ENCODE results near the gene P2RY8. TPM values are rescaled to one million over a fixed set of nuclear protein-coding genes. Genes with fewer than 3 reads are reported as not detected.

P2RY8 gene
- total RNA-seq, 1 experiment from 2014 or later: not detected

- DNase-seq (ENCODE audit: low spot score): no peak
- no peaks in the 10 kb centered on the region for H3K27me3 ChIP-seq (replicated peaks; ENCODE audit: insufficient read depth, low read depth, low read length, poor library complexity)
- TF ChIP-seq CTCF (conservative IDR thresholded peaks at IDR 0.05; ENCODE audit: low read depth, low read length) (no peak), EZH2 (IDR thresholded peaks at IDR 0.05; ENCODE audit: borderline replicate concordance, low read depth, low read length, poor library complexity, severe bottlenecking) (no peak)
Observed at GRCh38 chrX:1434871-1435240, 102.1 kb downstream of the P2RY8 start.

GRCh38 chrX:1433646-1434357 lies 103.2 kb downstream of the P2RY8 start:
- TF ChIP-seq EZH2 (IDR thresholded peaks at IDR 0.05; ENCODE audit: borderline replicate concordance, low read depth, low read length, poor library complexity, severe bottlenecking) (no peak), CTCF (conservative IDR thresholded peaks at IDR 0.05; ENCODE audit: low read depth, low read length) (no peak)
- no TSS peak for BruUV-seq (replicated peaks)
- CTCF ChIA-PET: no interaction called here
- intact Hi-C loops (cut with micrococcal nuclease; ENCODE audit: unreplicated experiment): no loop called here
- POLR2A ChIA-PET (ENCODE audit: low non-redundant PET): no interaction called here
- Histone ChIP-seq H3K36me3 (ENCODE audit: insufficient read depth, low read length, poor library complexity, severe bottlenecking) (peaks cover 5% of the 10 kb centered on the region), H3K4me3 (ENCODE audit: low read depth, low read length, poor library complexity, severe bottlenecking) (no peak overlapping the region), H3K27ac (ENCODE audit: low read depth, low read length, poor library complexity, severe bottlenecking) (no peak overlapping the region), H3K9me3 (ENCODE audit: low read depth, low read length, poor library complexity, severe bottlenecking) (no peaks in the 10 kb centered on the region), H3K27me3 (replicated peaks; ENCODE audit: insufficient read depth, low read depth, low read length, poor library complexity) (no peaks in the 10 kb centered on the region), H3K4me1 (ENCODE audit: insufficient read depth, low read length, poor library complexity, severe bottlenecking) (no peaks in the 10 kb centered on the region)
- no peak for DNase-seq (ENCODE audit: low spot score)

More at GRCh38 chrX:1434871-1435240, 102.1 kb downstream of the P2RY8 start:
- H3K27ac ChIP-seq (ENCODE audit: low read depth, low read length, poor library complexity, severe bottlenecking): no peak overlapping the region
- POLR2A ChIA-PET (ENCODE audit: low non-redundant PET): no interaction called here
- CTCF ChIA-PET: no interaction called here
- no peak overlapping the region for H3K4me3 ChIP-seq (ENCODE audit: low read depth, low read length, poor library complexity, severe bottlenecking)
- intact Hi-C loops (cut with micrococcal nuclease; ENCODE audit: unreplicated experiment): no loop called here
- H3K36me3 ChIP-seq (ENCODE audit: insufficient read depth, low read length, poor library complexity, severe bottlenecking): peaks cover 5% of the 10 kb centered on the region
- BruUV-seq (replicated peaks): no TSS peak
- no peaks in the 10 kb centered on the region for H3K9me3 ChIP-seq (ENCODE audit: low read depth, low read length, poor library complexity, severe bottlenecking)
- H3K4me1 ChIP-seq (ENCODE audit: insufficient read depth, low read length, poor library complexity, severe bottlenecking): no peaks in the 10 kb centered on the region

DNA sequence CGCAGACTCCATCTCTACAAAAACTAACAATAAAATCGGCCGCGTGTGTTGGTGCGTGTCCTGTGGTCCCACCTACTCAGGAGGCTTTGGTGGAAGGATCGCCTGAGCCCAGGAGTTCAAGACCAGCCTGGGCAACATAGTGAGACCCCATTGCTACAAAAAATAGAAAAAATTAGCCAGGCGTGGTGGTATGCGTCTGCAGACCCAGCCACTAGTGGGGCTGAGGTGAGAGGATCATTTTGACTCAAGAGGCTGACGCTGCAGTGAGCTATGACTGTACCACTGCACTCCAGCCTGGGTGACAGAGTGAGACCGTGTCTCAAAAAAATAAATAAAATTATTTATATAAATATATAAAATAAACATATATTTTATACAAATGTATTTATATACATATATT lies 106.5 kb downstream of the P2RY8 start:
- POLR2A ChIA-PET (ENCODE audit: low non-redundant PET): no interaction called here
- CTCF ChIA-PET: no interaction called here

More for the DNA sequence above, 106.5 kb downstream of the P2RY8 start:
- H3K36me3 ChIP-seq (ENCODE audit: insufficient read depth, low read length, poor library complexity, severe bottlenecking): peaks cover 2% of the 10 kb centered on the region
- intact Hi-C loops (cut with micrococcal nuclease; ENCODE audit: unreplicated experiment): no loop called here
- H3K4me3 ChIP-seq (ENCODE audit: low read depth, low read length, poor library complexity, severe bottlenecking): no peak overlapping the region
- H3K4me1 ChIP-seq (ENCODE audit: insufficient read depth, low read length, poor library complexity, severe bottlenecking): no peaks in the 10 kb centered on the region
- no peaks in the 10 kb centered on the region for H3K9me3 ChIP-seq (ENCODE audit: low read depth, low read length, poor library complexity, severe bottlenecking)
- BruUV-seq (replicated peaks): no TSS peak
- TF ChIP-seq CTCF (conservative IDR thresholded peaks at IDR 0.05; ENCODE audit: low read depth, low read length) (no peak), EZH2 (IDR thresholded peaks at IDR 0.05; ENCODE audit: borderline replicate concordance, low read depth, low read length, poor library complexity, severe bottlenecking) (no peak)
- H3K27me3 ChIP-seq (replicated peaks; ENCODE audit: insufficient read depth, low read depth, low read length, poor library complexity): no peaks in the 10 kb centered on the region
- H3K27ac ChIP-seq (ENCODE audit: low read depth, low read length, poor library complexity, severe bottlenecking): no peak overlapping the region
- DNase-seq (ENCODE audit: low spot score): no peak

Data from A673 (cell line).